NCI-H1436 (cell line): ENCODE data around the gene CDC14B.

Source experiments
- DNase-seq: peaks from one replicate; lab custom pipeline; 2025; lab: John Stamatoyannopoulos, UW

CDC14B gene

DNA sequence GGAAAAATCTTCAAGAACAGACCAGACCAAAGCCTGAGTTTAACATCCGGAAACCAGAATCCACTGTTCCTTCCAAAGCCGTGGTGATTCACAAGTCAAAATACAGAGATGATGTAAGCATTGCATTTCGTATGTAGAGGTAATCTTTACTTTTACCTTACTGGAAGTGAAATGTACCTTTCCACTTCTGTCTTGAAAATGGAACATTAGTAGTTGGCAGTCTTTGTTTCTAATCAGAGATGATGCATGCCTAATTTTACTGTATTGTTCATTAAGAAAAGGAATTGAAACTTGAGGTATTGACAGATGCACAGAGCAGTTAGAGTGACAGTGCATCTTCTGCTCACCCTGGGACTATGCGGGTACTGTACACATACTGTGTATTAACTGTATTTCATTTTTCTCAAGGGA lies 135.1 kb downstream of the CDC14B start:
- DNase-seq = no peak

DNA sequence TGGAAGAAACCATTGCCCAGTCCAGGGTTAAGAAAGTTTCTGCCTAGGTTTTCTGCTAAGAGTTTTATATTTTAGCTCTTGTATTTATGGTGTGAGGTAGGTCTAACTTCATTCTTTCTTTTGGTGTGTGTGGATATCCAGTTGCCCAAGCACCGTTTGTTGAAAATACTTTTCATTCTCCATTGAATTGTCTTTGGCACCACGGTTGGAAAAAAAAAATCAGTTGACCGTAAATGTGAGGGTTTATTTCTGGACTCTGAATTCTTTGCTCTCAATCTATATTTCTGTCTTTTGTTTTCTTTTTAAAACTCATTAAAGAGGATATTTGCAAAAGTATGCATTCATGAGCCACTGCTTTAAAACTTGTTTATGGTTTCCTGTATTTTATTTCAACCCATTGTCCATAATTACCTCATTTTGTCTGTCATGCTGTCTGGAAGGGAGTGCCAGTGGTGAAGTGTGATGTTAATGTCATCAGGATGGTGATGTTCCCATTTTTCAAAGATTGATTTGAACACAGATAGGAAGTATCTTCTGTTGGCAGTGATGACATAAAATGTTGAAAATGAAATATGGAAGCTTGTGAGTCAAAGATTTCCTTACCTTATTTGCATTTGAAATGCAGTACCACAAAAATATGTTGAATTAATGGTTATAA lies 135.8 kb downstream of the CDC14B start:
- DNase-seq = no peak

DNA sequence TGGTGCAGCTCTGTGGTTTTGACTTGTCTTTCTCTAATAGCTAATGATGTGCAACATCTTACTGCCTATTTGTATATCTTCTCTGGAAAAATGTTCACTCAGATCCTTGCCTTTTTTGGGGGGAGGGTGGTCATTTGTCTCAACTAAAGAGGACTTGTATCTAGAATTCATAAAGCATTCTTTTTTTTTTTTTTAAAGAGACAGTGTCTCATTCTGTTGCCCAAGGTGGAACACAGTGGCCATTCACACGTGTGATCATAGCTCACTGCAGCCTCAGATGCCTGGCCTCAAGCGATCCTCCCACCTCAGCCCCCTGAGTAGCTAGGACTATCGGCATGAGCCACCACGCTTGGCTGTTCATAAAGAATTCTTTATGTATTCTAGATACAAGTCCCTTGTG lies 136.4 kb downstream of the CDC14B start:
- no peak for DNase-seq

DNA sequence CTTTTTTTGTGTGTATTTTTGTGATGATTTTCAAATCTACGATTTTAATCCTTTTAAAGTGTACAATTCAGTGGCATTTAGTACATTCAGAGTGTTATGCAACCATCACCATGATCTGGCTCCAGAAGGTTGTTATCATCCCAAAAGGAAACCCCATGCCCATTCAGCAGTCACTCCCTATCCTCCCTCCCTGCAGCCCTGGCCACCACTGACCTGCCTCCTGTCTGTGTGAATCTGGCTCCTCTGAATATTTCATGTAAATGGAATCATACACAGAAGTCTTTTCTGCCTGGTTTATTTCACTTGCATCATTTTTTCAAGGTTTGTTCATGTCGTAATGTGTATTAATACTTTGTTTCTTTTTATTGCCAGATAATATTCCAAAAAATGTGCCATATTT lies 137.2 kb downstream of the CDC14B start:
- DNase-seq = no peak

DNA sequence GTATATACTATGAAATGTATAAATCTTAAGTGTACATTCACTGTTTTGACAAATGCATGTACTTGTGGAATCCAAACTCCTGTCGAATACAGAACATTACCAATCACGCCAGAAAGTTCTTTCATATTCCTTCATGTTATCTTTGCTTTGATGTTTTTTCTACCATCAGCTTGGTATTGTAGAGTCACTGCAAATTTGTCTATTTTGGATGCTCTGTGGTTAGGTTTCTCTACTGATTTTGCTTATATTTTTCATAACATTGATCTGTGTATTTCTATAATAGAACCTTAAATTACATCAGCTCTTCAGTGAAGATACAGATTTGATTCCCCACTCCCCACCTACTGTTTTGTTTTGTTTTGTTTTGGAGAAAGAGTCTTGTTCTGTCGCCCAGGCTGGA lies 138.9 kb downstream of the CDC14B start:
- no peak for DNase-seq

DNA sequence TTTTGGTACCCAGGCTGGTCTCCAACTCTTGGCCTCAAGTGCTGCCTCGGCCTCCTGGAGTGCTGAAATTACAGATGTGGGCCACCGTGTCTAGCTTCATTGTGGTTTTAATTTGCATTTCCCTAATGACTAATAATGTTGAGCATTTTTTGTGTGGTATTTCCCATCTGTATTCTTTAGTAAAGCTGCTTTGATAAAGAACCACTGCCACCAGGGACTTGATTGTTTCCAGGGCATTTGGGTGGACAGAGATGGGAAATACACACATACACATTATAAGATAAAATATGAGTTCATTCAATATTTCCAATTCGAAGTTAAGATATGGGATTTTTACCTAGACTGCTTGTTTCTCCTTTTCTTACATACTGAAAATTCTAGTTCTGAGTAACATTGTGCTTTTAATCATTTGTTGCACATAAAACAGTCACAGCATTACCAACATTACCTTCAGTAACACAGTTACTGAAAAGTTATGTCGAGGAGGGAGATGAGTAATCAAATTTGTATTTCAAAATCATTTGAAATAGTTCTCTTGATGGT lies 140.7 kb downstream of the CDC14B start:
- no peak for DNase-seq

DNA sequence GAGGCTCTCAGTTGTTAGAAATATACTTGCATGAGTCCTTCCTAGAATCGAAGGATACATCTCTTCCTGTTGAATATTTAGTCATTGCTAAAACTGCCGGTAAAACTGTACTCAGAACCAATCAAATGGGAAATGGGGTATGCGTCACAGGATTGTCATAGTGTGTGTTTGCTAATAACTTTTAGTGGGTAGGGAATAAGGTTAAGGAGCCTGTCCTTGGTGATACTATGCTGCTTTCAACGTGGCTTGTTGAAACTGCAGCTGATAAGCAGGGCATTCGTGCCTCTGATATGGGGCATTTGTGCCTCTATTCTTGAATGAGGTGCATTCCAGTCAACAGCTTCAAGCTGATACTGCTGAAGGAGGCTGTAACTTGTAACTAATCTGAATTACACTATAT lies 143.1 kb downstream of the CDC14B start:
- no peak for DNase-seq

DNA sequence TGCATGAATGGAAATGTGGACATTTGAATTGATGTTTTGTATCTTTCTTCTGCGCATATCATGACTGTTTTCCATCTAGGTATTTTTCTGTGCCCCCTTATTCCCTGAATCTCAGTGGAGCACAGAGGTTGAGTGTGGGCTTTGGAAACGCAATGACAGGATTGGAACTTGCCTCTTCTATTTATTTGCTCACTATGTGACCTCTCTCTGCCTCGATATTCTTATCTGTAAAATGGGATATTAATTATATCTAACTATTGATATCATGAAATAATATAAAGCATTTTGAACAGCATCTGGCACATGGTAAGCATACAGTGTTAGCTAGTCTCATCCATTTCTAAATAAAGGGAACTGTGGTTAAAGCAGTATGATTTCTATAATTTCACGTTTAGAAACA lies 143.6 kb downstream of the CDC14B start:
- no peak for DNase-seq

DNA sequence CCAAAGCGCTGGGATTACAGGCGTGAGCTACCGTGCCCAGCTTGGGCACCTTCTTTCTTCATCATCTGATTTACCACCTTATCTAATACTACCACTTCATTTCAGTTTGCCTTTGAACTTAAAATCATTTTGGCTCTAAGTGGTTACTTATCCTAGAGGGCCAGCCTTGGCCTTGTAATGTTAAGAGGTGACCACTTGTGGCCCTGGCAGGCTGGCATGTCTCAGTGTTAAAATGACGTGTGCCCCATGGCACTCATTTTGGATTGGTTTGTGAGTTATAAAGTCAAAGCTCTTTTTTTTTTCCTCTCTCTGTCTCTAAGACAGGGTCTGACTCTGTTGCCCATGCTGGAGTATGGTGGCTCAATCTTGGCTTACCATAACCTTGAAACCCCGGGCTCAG lies 151.9 kb downstream of the CDC14B start:
- DNase-seq = no peak

DNA sequence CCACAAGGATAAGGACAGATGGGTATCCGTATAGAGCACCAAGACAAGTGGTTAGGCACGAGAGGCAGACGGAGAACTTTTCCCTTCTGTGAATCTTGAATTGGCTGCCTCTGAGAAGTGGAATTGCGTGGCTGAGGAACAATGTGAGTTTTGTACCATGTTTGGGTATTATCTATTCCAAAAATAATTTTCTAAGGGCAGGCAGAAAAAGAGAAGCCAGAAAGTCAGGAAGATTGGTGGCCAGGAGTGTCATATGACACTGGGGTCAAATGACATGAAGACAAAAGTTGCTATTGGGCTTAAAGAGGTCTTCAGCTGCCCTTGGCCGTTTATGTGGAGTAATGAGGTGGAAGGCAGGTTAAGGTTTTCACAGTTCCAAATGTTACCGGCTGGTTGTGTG lies 155.2 kb downstream of the CDC14B start:
- DNase-seq = no peak

DNA sequence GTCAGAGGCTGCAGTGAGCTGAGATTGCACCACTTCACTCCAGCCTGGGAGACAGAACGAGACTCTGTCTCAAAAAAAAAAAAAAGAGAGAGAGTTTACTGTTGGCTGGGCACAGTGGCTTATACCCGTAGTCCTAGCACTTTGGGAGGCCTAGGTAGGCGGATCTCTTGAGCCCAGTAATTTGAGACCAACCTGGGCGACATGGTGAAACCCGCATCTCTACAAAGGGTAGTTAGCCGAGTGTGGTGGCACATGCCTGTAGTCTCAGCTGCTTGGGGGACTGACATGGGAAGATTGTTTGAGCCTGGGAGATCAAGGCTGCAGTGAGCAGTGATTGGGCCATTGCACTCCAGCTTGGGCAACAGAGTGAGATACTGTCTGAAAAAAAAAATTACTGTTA lies 157.1 kb downstream of the CDC14B start:
- DNase-seq = no peak

DNA sequence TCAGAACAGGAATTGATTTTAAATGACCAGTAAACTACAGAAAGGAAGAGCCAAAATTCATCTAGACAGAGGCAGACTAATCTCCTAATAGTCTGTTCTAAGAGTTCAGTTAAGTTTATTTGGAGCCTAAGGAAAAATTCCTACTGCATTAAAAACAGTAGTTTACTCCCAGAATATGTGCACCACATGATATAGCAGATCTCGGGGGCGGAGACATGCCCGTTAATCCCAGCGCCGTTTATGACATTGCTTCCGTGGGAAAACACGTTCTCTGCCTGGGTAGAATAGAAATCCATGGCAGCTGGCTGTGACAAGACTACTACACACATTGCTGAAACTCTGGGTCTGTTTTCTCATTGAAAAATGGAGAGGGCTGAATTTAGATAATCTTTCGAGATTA lies 158.3 kb downstream of the CDC14B start:
- no peak for DNase-seq

DNA sequence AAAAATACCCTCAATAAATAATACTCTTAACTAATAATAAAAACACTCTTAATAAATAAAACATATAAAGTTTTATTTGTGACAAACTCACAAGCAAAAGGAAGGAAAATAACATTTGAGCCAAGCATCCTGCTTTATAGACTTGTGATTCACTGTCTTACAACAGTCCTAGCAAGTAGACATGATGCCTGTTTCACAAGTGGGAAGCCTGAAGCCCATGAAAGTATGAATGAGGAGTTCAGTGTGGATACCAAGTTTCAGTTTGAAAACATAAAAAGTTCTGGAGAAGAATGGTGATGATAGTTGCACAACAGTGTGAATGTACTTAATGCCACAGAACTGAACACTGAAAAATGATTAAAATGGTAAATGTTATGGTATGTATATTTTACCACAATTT lies 158.8 kb downstream of the CDC14B start:
- DNase-seq = no peak

DNA sequence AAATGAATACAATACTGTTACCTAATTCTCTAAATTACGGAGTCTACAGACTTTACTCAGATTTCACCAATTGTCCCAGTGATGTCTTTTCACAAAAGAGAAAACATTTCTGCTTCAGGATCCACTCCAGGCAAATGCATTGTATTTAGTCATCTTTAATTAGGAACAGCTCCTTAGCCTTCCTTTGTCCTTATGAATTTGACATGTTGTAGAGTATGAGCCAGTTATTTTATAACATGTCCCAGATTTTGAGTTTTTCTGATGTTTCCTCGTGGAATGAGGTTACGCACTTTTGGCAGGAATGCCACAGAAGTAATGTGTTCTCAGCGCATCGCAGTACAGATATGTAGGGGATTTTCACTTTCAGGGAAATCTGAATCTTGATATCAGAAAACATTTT lies 159.2 kb downstream of the CDC14B start:
- DNase-seq = no peak

DNA sequence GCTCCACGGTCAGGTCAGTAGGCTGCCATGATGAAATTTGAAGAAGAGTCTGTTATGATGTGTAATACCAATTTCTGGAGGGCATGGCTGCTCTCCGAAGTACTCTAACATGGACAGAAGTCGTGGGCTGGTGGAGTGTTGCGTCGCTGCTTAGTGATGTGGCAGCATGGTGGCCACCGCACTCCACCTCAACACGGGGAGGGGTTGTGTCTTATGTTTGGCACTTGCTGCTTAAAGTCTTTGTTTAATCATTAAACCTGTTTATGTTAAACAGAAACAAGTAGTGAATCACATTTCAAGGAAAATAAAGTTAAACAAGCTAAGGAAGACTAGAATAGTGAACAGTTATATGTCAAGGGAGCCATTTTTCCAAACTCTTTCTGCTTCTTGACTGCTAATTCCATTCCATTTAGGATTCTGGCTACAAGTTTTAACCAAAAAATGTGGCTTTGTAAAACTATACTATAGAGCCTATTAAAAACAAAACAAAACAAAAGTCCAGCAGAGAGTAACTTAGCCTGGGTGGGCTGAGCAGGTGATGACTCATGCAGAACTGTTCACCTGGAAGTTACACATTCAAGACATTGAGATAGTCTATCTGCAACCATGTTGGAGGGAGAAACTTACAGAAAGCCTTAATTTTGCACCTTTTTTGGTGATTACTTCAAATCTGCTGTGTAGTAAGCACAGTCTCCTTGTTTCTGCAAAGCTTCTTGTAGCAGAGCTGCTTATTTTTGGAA lies 160.2 kb downstream of the CDC14B start:
- no peak for DNase-seq

DNA sequence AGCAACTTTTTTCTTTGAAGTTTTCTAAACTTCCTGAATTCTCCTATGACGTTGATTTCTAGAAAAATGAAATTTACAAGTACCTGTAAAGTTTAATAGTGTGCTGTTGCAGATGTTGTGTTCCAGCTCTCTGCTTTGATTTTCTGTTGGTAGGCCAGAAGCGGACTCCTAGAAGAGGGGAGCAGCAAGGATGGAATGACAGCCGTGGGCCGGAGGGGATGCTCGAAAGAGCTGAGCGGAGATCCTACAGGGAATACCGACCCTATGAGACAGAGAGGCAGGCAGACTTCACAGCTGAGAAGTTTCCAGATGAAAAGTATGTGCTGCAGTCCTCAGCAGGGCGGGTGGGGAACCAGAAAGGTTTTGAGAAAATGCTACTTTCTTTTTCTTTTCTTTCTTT lies 161.4 kb downstream of the CDC14B start:
- DNase-seq = no peak

DNA sequence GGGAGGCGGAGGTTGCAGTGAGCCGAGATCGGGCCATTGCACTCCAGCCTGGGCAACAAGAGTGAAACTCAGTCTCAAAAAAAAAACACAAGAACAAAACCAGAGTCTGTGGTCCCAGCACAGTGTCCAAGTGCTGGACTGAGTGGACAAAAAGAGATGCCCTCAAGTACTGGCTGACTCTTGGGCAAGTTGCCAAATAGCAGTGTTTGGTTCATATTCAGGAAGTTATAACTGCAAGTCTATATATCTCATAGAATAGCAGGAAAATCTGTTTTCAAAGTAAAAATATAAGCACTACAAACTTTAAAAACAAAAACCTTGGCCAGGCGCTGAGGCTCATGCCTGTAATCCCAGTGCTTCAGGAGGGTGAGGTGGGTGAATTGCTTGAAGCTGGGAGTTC lies 162.4 kb downstream of the CDC14B start:
- no peak for DNase-seq

DNA sequence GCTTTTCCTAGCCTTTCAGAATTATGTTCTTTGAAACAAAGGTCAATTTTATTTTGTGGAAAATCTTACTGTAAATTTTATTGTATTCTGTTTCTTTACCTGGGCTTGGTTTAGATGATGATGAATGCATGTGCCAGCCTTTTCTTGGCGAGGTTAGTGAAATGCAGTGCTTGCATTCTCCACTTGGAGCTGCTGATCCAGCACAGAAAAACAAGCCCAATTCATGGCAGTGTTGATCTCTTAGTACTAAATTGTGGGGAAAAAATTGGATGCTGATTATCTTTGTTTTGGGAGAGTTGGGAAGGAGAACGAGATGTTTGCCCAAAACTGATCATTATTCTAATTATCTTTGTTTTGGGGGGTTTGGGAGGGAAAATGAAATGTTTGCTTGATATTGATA lies 166.0 kb downstream of the CDC14B start:
- DNase-seq = no peak

DNA sequence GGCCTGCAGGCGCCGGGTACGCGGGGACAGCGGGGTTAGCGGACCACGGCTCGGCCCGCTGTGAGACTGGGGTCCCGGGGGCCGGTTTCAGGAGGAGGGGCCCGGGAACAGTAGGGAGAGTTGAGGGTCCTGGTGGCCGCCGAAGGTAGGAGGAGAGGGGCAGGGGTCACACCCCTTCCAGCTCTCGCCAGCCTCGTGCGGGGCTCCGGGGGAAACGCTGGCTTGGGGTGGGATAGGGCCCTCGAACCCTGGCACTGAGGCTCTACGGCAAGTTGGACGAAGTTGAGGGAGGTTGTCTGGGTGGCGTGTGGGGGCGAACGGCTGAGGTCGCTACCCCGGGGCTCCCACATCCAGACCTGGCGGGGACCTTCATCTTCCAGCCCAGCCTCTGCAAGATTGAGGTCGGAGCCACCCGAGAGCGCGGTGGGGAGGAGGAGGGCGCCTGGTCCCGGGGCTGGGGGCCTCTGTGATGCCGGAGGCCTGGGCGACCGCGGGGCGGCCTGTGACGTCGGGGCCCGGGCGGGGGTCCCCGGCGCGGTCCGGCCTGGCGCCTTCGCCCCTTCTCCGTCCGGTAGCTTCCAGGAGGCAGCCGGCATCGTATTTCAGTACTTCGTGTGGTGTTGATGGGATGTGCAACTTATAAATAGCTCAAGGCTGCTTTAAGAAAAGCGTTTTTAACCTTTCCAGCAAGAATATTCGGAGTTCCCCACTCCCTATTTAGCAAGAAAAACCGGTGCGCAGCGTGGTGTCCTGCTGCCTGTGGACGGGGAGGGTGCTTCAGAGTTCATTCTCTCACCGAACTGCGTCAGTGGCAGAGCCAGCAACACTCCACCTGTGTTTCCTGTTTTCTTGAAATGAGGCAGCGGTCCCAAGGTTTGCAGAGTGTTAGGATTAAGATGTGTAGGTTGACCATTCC lies 168.8 kb downstream of the CDC14B start:
- DNase-seq = no peak
